Suppressor macrophage treated with lipopolysaccharide for 1 hour (primary cell): ENCODE data around the gene CCND3.

Source experiments
- DNase-seq, 3 donors: peaks; one replicate each; pipeline ENCODE4 v3.0.0-alpha.2; 2020 to 2022

Gene CCND3

GRCh38 chr6:41941280-41942066 is at the start of gene CCND3:
CCND3 (minus strand) TSS chr6:41941808; CDS start chr6:41941649, 159 bp downstream.
- DNase-seq: peak; percentile 97 to 99 (median 98)

GRCh38 chr6:41986339-41986738 is 44.7 kb upstream of the CCND3 start:
- no peak for DNase-seq

GRCh38 chr6:41984623-41985022 is 43.0 kb upstream of the CCND3 start:
- DNase-seq: no peak

GRCh38 chr6:41976794-41977484 is 35.3 kb upstream of the CCND3 start:
- peak; percentile 76 to 90 (median 78) for DNase-seq

- DNase-seq: peak in 1 of 3 donors; percentile 7
These were observed 33.7 kb upstream of the CCND3 start for GRCh38 chr6:41975276-41975675.

GRCh38 chr6:41974281-41974825 is 32.7 kb upstream of the CCND3 start:
- no peak for DNase-seq

- DNase-seq: no peak
These were observed 31.2 kb upstream of the CCND3 start for GRCh38 chr6:41972826-41973225.

GRCh38 chr6:41970436-41970846 is 28.8 kb upstream of the CCND3 start:
- DNase-seq: peak; percentile 93 to 99 (median 97)

GRCh38 chr6:41967312-41968287 is 26.0 kb upstream of the CCND3 start:
- DNase-seq: peak; percentile 52 to 72 (median 64)

- peak; percentile 51 to 57 (median 53) for DNase-seq
These were observed 25.3 kb upstream of the CCND3 start for GRCh38 chr6:41966961-41967311.

GRCh38 chr6:41966214-41966920 is 24.8 kb upstream of the CCND3 start:
- DNase-seq: no peak

GRCh38 chr6:41965429-41966213 is 24.0 kb upstream of the CCND3 start:
- DNase-seq: no peak

GRCh38 chr6:41964201-41964887 is 22.7 kb upstream of the CCND3 start:
- DNase-seq: no peak

- DNase-seq: no peak
These were observed 21.8 kb upstream of the CCND3 start for GRCh38 chr6:41963371-41963770.

- no peak for DNase-seq
These were observed 18.4 kb upstream of the CCND3 start for GRCh38 chr6:41960028-41960427.

- peak; percentile 40 to 63 (median 53) for DNase-seq
These were observed 16.6 kb upstream of the CCND3 start for GRCh38 chr6:41958022-41958856.

- DNase-seq: no peak
These were observed 15.5 kb upstream of the CCND3 start for GRCh38 chr6:41957117-41957516.

GRCh38 chr6:41955412-41955811 is 13.8 kb upstream of the CCND3 start:
- no peak for DNase-seq

GRCh38 chr6:41954668-41955067 is 13.1 kb upstream of the CCND3 start:
- no peak for DNase-seq
